ENCODE results near the gene C1S. TPM values are rescaled to one million over a fixed set of nuclear protein-coding genes. Genes with fewer than 3 reads are reported as not detected.
"Not testable (repeated sequence)": the region's sequence is repeated elsewhere in the genome, so short reads cannot be mapped to it uniquely, and the experiment has no call there.

Gene C1S
- total and polyA plus RNA-seq, 2 donors (not counting 3 experiments of a cell fraction or from before 2014, with no cell fraction given) = 0.32 to 0.38 TPM

DNA sequence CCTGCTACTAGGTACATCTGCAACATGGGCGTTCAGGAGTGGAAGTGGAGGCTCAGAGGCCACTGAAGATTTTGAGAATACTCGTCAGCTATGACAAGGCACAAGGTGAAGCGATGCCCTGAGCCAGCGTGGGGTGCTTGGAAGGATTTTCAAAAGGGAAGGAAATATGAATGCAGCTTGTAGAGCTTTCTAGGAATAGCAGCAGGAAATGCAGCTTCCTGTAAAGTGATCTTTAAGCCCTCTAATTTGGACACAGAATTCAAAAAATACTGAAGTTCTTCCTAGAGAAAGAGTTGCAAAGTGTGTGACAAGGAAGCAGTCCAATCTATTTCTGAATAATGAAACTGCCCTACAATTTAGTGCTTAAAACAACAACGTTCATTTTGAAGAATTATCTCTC lies 13.2 kb upstream of the C1S start:
- ChIA-PET CTCF (interaction anchor here (0.7 kb wide), 1 partner anchor 14 kb away, joined by 3 read pairs; no protein-coding TSS in a partner anchor), POLR2A (no interaction called here)
- H3K27ac ChIP-seq (ENCODE audit: insufficient read depth, low read depth, low read length) = no peak overlapping the region
- no peak overlapping the region for H3K9ac ChIP-seq (replicated peaks; ENCODE audit: extremely low read depth, insufficient read depth, low read length)
- peaks cover 6% of the 10 kb centered on the region for H3K4me1 ChIP-seq (ENCODE audit: control insufficient read depth, extremely low read depth, insufficient read depth, low read length)
- no peaks in the 10 kb centered on the region for H3K79me2 ChIP-seq (ENCODE audit: control insufficient read depth, insufficient read depth, low read length)
- intact Hi-C loops (cut with micrococcal nuclease) (no loop called here), dilution Hi-C loops (cut with MboI; ENCODE audit: extremely low pct_ligation_motif_present, low sequenced_read_pairs) (no loop called here)
- peaks cover 0 to under 1% of the 10 kb centered on the region in 2 experiments for H3K27me3 ChIP-seq (ENCODE audit: control insufficient read depth in 2 of 2, insufficient read depth in 2 of 2, low read length in 2 of 2)
- BruUV-seq (replicated peaks) = no TSS peak
- H3K9me1 ChIP-seq (replicated peaks; ENCODE audit: control insufficient read depth, extremely low read depth, insufficient read depth, low read length) = no peaks in the 10 kb centered on the region
- no peak overlapping the region for H3K4me3 ChIP-seq (replicated peaks in 1 of 3; ENCODE audit: insufficient read depth in 1 of 3, low read depth in 1 of 3, low read length in 3 of 3)
- TF ChIP-seq, protein P1, sequence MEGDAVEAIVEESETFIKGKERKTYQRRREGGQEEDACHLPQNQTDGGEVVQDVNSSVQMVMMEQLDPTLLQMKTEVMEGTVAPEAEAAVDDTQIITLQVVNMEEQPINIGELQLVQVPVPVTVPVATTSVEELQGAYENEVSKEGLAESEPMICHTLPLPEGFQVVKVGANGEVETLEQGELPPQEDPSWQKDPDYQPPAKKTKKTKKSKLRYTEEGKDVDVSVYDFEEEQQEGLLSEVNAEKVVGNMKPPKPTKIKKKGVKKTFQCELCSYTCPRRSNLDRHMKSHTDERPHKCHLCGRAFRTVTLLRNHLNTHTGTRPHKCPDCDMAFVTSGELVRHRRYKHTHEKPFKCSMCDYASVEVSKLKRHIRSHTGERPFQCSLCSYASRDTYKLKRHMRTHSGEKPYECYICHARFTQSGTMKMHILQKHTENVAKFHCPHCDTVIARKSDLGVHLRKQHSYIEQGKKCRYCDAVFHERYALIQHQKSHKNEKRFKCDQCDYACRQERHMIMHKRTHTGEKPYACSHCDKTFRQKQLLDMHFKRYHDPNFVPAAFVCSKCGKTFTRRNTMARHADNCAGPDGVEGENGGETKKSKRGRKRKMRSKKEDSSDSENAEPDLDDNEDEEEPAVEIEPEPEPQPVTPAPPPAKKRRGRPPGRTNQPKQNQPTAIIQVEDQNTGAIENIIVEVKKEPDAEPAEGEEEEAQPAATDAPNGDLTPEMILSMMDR (IDR thresholded peaks at IDR 0.05; ENCODE audit: extremely low read depth in 1 of 2, insufficient read depth in 1 of 2, low read depth in 1 of 2, low read length in 2 of 2) = no peak
- TF ChIP-seq MYC (IDR thresholded peaks at IDR 0.05; ENCODE audit: low read depth, low read length) (no peak), FOS (IDR thresholded peaks at IDR 0.05; ENCODE audit: borderline replicate concordance, insufficient read depth, low read length) (no peak), EZH2 (IDR thresholded peaks at IDR 0.05; ENCODE audit: borderline replicate concordance, low read depth, low read length, severe bottlenecking) (no peak), POLR2A (IDR thresholded peaks at IDR 0.05; ENCODE audit: low read depth, low read length) (no peak), POLR2AphosphoS5 (IDR thresholded peaks at IDR 0.05; ENCODE audit: insufficient read depth, low read depth, low read length) (no peak)
- H2AFZ ChIP-seq (ENCODE audit: low read depth, low read length) = no peak overlapping the region
- H3K4me2 ChIP-seq (ENCODE audit: insufficient read depth, low read length) = no peak overlapping the region
- H3K36me3 ChIP-seq (ENCODE audit: control insufficient read depth in 2 of 2, extremely low read depth in 1 of 2, insufficient read depth in 2 of 2, low read length in 2 of 2) = no peaks in the 10 kb centered on the region
- no peaks in the 10 kb centered on the region for H3K9me3 ChIP-seq (replicated peaks; ENCODE audit: control insufficient read depth, insufficient read depth, low read length)
- peak; percentile 63 for FAIRE-seq
- no peaks in the 10 kb centered on the region for H4K20me1 ChIP-seq (replicated peaks; ENCODE audit: control insufficient read depth, extremely low read depth, insufficient read depth, low read length)
- DNase-seq (ENCODE audit: low read depth, low spot score) = peak; percentile 12

DNA sequence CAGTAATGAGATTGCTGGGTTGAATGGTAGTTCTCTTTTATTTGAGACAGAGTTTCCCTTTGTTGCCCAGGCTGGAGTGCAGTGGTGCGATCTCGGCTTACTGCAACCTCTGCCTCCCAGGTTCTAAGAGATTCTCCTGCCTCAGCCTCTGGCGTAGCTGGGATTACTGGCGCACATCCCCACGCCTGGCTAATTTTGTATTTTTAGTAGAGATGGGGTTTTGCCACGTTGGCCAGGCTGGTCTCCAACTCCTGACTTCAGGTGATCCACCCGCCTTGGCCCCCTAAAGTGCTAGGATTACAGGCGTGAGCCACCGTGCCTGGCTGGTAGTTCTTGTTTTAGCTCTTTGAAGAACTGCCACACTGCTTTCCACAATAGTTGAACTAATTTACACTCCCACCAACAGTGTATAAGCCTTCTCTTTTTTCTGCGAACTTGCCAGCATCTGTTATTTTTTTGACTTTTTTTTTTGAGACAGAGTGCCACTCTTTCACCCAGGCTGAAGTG lies 11.0 kb upstream of the C1S start:
- H2AFZ ChIP-seq (ENCODE audit: low read depth, low read length); H3K4me1 ChIP-seq (ENCODE audit: control insufficient read depth, extremely low read depth, insufficient read depth, low read length); H3K36me3 ChIP-seq (ENCODE audit: control insufficient read depth in 2 of 2, extremely low read depth in 1 of 2, insufficient read depth in 2 of 2, low read length in 2 of 2); H3K4me2 ChIP-seq (ENCODE audit: insufficient read depth, low read length); H3K79me2 ChIP-seq (ENCODE audit: control insufficient read depth, insufficient read depth, low read length); dilution Hi-C loops (cut with MboI; ENCODE audit: extremely low pct_ligation_motif_present, low sequenced_read_pairs); H4K20me1 ChIP-seq (replicated peaks; ENCODE audit: control insufficient read depth, extremely low read depth, insufficient read depth, low read length); H3K4me3 ChIP-seq (replicated peaks in 1 of 3; ENCODE audit: insufficient read depth in 1 of 3, low read depth in 1 of 3, low read length in 3 of 3); H3K9me3 ChIP-seq (replicated peaks; ENCODE audit: control insufficient read depth, insufficient read depth, low read length); DNase-seq (ENCODE audit: low read depth, low spot score); H3K9ac ChIP-seq (replicated peaks; ENCODE audit: extremely low read depth, insufficient read depth, low read length); POLR2A ChIA-PET; H3K9me1 ChIP-seq (replicated peaks; ENCODE audit: control insufficient read depth, extremely low read depth, insufficient read depth, low read length); H3K27ac ChIP-seq (ENCODE audit: insufficient read depth, low read depth, low read length); BruUV-seq (replicated peaks); intact Hi-C loops (cut with micrococcal nuclease); FAIRE-seq: not testable (repeated sequence)
- H3K27me3 ChIP-seq (ENCODE audit: control insufficient read depth in 2 of 2, insufficient read depth in 2 of 2, low read length in 2 of 2) = peaks cover 10% of the 10 kb centered on the region in 2 experiments
- CTCF ChIA-PET = interaction anchor here (1.6 to 1.8 kb wide), 2 partner anchors 11 to 14 kb away, joined by 4 read pairs; partner anchors contain the start of gene C1S

DNA sequence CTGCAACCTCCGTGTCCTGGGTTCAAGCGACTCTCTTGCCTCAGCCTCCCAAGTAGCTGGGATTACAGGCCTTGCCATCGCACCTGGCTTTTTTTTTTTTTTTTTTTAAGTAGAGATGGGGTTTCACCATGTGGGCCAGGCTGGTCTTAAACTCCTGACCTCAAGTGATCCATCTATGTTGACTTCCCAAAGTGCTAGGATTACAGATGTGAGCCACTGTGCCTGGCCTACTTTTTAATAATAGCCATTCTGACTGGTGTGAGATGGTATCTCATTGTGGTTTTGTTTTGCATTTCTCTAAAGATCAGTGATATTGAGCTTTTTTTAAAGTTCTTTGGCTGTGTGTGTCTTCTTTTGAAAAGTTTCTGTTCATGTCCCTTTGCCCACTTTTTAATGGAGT lies 10.5 kb upstream of the C1S start:
- H4K20me1 ChIP-seq (replicated peaks; ENCODE audit: control insufficient read depth, extremely low read depth, insufficient read depth, low read length); H3K4me2 ChIP-seq (ENCODE audit: insufficient read depth, low read length); intact Hi-C loops (cut with micrococcal nuclease); H3K4me3 ChIP-seq (replicated peaks in 1 of 3; ENCODE audit: insufficient read depth in 1 of 3, low read depth in 1 of 3, low read length in 3 of 3); H3K9me3 ChIP-seq (replicated peaks; ENCODE audit: control insufficient read depth, insufficient read depth, low read length); H3K36me3 ChIP-seq (ENCODE audit: control insufficient read depth in 2 of 2, extremely low read depth in 1 of 2, insufficient read depth in 2 of 2, low read length in 2 of 2); H3K27ac ChIP-seq (ENCODE audit: insufficient read depth, low read depth, low read length); H3K9me1 ChIP-seq (replicated peaks; ENCODE audit: control insufficient read depth, extremely low read depth, insufficient read depth, low read length); dilution Hi-C loops (cut with MboI; ENCODE audit: extremely low pct_ligation_motif_present, low sequenced_read_pairs); H2AFZ ChIP-seq (ENCODE audit: low read depth, low read length); POLR2A ChIA-PET; H3K4me1 ChIP-seq (ENCODE audit: control insufficient read depth, extremely low read depth, insufficient read depth, low read length); DNase-seq (ENCODE audit: low read depth, low spot score); BruUV-seq (replicated peaks); H3K79me2 ChIP-seq (ENCODE audit: control insufficient read depth, insufficient read depth, low read length); H3K9ac ChIP-seq (replicated peaks; ENCODE audit: extremely low read depth, insufficient read depth, low read length); FAIRE-seq: not testable (repeated sequence)
- peaks cover 10% of the 10 kb centered on the region in 2 experiments for H3K27me3 ChIP-seq (ENCODE audit: control insufficient read depth in 2 of 2, insufficient read depth in 2 of 2, low read length in 2 of 2)
- CTCF ChIA-PET = interaction anchor here (1.6 to 1.8 kb wide), 2 partner anchors 11 to 13 kb away, joined by 4 read pairs; partner anchors contain the start of gene C1S

Measured in endothelial cell of umbilical vein (primary cell).